ENCODE data around the gene MEGF11.
"Not testable (repeated sequence)": the region's sequence is repeated elsewhere in the genome, so short reads cannot be mapped to it uniquely, and the experiment has no call there.

The MEGF11 gene

GRCh38 chr15:66017000-66017399 lies 236.6 kb downstream of the MEGF11 start:
- 82 to 85% methylated on average over 7 of the region's 7 CpGs for WGBS, 2 experiments
- Histone ChIP-seq H3K4me1 (ENCODE audit: control insufficient read depth, insufficient read depth, low read length) (peaks cover 15% of the 10 kb centered on the region), H3K9me3 (ENCODE audit: control insufficient read depth, low read length) (no peaks in the 10 kb centered on the region), H3K36me3 (ENCODE audit: control insufficient read depth, insufficient read depth, low read length) (no peaks in the 10 kb centered on the region), H3K27ac (ENCODE audit: insufficient read depth, low read depth, low read length, poor library complexity, severe bottlenecking) (no peak overlapping the region), H3K27me3 (ENCODE audit: control insufficient read depth, insufficient read depth, low read length, poor library complexity, severe bottlenecking) (no peaks in the 10 kb centered on the region), H3K4me3 (ENCODE audit: insufficient read depth, low read depth, low read length) (no peak overlapping the region)

- Histone ChIP-seq H3K36me3 (ENCODE audit: control insufficient read depth, insufficient read depth, low read length) (no peaks in the 10 kb centered on the region), H3K4me1 (ENCODE audit: control insufficient read depth, insufficient read depth, low read length) (peaks cover 15% of the 10 kb centered on the region), H3K9me3 (ENCODE audit: control insufficient read depth, low read length) (no peaks in the 10 kb centered on the region), H3K4me3 (ENCODE audit: insufficient read depth, low read depth, low read length) (no peak overlapping the region), H3K27me3 (ENCODE audit: control insufficient read depth, insufficient read depth, low read length, poor library complexity, severe bottlenecking) (no peaks in the 10 kb centered on the region), H3K27ac (ENCODE audit: insufficient read depth, low read depth, low read length, poor library complexity, severe bottlenecking) (no peak overlapping the region)
- WGBS, 2 experiments: 73 to 90% methylated on average over 5 of the region's 5 CpGs
Observed at GRCh38 chr15:66016199-66016598, 237.4 kb downstream of the MEGF11 start.

DNA sequence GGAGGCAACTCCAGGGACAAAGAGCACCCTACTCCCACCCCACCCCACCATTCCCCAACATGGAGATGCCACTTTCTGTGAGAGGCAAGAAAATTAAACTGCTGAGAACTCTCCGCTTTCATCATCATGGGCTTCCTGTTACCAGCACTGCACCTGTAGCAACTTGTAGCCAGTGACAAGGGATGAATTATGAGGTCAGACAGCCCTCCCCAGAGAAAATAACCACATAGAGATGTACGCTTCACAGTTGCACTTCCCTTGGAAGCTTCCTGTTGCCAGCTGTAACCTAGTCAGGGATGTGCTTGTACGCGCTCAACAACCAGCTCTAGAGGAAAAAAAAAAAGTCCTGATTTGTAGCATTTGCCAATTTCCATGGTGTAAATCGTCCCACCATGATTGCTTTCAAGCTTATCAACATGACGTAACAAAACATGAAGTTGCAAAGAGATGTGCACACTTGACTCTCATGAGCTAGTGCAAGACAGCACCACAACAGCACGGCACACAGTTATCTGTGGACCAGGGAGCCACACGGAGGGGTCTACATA lies 238.8 kb downstream of the MEGF11 start:
- Histone ChIP-seq H3K27ac (ENCODE audit: insufficient read depth, low read depth, low read length, poor library complexity, severe bottlenecking) (no peak overlapping the region), H3K4me1 (ENCODE audit: control insufficient read depth, insufficient read depth, low read length) (peaks cover 15% of the 10 kb centered on the region), H3K27me3 (ENCODE audit: control insufficient read depth, insufficient read depth, low read length, poor library complexity, severe bottlenecking) (no peaks in the 10 kb centered on the region), H3K9me3 (ENCODE audit: control insufficient read depth, low read length) (no peaks in the 10 kb centered on the region), H3K36me3 (ENCODE audit: control insufficient read depth, insufficient read depth, low read length) (no peaks in the 10 kb centered on the region), H3K4me3 (ENCODE audit: insufficient read depth, low read depth, low read length) (no peak overlapping the region)
- 91 to 94% methylated on average over 8 of the region's 8 CpGs for WGBS, 2 experiments

- WGBS, 2 experiments: 93 to 94% methylated on average over 5 of the region's 5 CpGs
- Histone ChIP-seq H3K27ac (ENCODE audit: insufficient read depth, low read depth, low read length, poor library complexity, severe bottlenecking) (no peak overlapping the region), H3K9me3 (ENCODE audit: control insufficient read depth, low read length) (no peaks in the 10 kb centered on the region), H3K36me3 (ENCODE audit: control insufficient read depth, insufficient read depth, low read length) (no peaks in the 10 kb centered on the region), H3K27me3 (ENCODE audit: control insufficient read depth, insufficient read depth, low read length, poor library complexity, severe bottlenecking) (no peaks in the 10 kb centered on the region), H3K4me1 (ENCODE audit: control insufficient read depth, insufficient read depth, low read length) (peaks cover 9% of the 10 kb centered on the region), H3K4me3 (ENCODE audit: insufficient read depth, low read depth, low read length) (no peak overlapping the region)
Observed at GRCh38 chr15:66014022-66014421, 239.5 kb downstream of the MEGF11 start.

DNA sequence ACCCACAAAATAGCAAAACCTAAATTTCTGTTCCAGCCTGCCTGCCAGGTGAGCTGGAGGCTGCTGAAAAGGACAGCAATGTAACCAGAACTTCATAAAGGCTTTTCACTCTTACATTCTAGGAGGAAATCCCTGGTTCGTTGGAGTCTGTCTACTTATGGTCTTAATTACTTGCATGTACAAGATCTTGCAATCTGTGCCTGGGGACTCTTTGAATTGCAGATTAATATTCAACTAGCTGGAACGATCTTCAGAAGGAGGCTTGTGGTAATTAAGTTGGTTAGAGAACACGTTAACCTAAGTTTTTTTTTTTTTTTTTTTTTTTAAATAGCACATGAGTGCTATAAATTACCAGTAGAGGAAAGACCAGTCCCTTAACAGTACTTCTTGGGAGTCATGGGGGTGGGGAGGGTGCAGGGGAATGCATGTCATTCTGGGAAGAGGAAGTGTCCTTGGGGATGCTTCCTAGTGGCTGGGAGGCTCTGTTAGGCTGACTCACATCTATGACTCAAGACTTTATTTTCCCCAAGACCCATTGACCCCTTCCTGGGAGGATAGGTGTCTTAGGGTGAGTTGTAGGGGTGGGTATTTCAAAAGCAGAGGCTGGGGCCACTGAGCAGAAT lies 244.5 kb downstream of the MEGF11 start:
- no peak overlapping the region for H3K27ac ChIP-seq (ENCODE audit: insufficient read depth, low read depth, low read length, poor library complexity, severe bottlenecking)
- no peaks in the 10 kb centered on the region for H3K9me3 ChIP-seq (ENCODE audit: control insufficient read depth, low read length)
- 74 to 80% methylated on average over 3 of the region's 3 CpGs for WGBS, 2 experiments
- no peaks in the 10 kb centered on the region for H3K4me1 ChIP-seq (ENCODE audit: control insufficient read depth, insufficient read depth, low read length)
- no peak overlapping the region for H3K4me3 ChIP-seq (ENCODE audit: insufficient read depth, low read depth, low read length)
- H3K36me3 ChIP-seq (ENCODE audit: control insufficient read depth, insufficient read depth, low read length): no peaks in the 10 kb centered on the region
- H3K27me3 ChIP-seq (ENCODE audit: control insufficient read depth, insufficient read depth, low read length, poor library complexity, severe bottlenecking): no peaks in the 10 kb centered on the region

- H3K9me3 ChIP-seq (ENCODE audit: control insufficient read depth, low read length): no peaks in the 10 kb centered on the region
- H3K4me1 ChIP-seq (ENCODE audit: control insufficient read depth, insufficient read depth, low read length): no peaks in the 10 kb centered on the region
- no peak overlapping the region for H3K27ac ChIP-seq (ENCODE audit: insufficient read depth, low read depth, low read length, poor library complexity, severe bottlenecking)
- H3K36me3 ChIP-seq (ENCODE audit: control insufficient read depth, insufficient read depth, low read length): no peaks in the 10 kb centered on the region
- H3K27me3 ChIP-seq (ENCODE audit: control insufficient read depth, insufficient read depth, low read length, poor library complexity, severe bottlenecking): no peaks in the 10 kb centered on the region
- no peak overlapping the region for H3K4me3 ChIP-seq (ENCODE audit: insufficient read depth, low read depth, low read length)
Observed at GRCh38 chr15:66007663-66008262, 245.8 kb downstream of the MEGF11 start.

DNA sequence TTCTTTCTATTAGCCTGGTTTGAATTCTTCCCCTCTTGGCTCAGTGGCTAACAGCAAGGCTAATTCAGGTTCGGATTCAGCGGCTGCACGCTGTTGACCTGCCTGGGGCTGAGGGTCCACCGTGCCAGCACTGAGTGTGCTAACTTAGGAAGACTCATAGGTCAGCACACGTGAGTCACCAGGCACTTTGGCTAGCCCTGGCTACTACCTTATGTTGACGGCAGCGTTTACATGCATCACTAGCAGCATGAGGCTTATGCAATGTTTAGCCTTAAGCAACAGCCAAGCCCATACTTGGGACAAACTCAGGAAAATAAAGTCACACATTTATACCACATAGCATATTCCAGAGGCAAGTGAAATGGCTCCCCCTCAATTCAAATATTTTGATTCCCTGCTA lies 246.6 kb downstream of the MEGF11 start:
- Histone ChIP-seq H3K4me1 (ENCODE audit: control insufficient read depth, insufficient read depth, low read length) (peaks cover 4% of the 10 kb centered on the region), H3K27me3 (ENCODE audit: control insufficient read depth, insufficient read depth, low read length, poor library complexity, severe bottlenecking) (no peaks in the 10 kb centered on the region), H3K27ac (ENCODE audit: insufficient read depth, low read depth, low read length, poor library complexity, severe bottlenecking) (no peak overlapping the region), H3K36me3 (ENCODE audit: control insufficient read depth, insufficient read depth, low read length) (no peaks in the 10 kb centered on the region), H3K9me3 (ENCODE audit: control insufficient read depth, low read length) (no peaks in the 10 kb centered on the region), H3K4me3 (ENCODE audit: insufficient read depth, low read depth, low read length) (no peak overlapping the region)
- 73 to 76% methylated on average over 7 of the region's 7 CpGs for WGBS, 2 experiments

GRCh38 chr15:66004618-66005262 lies 248.8 kb downstream of the MEGF11 start:
- 53 to 60% methylated on average over 6 of the region's 6 CpGs for WGBS, 2 experiments
- H3K4me1 ChIP-seq (ENCODE audit: control insufficient read depth, insufficient read depth, low read length): peaks cover 11% of the 10 kb centered on the region
- H3K27me3 ChIP-seq (ENCODE audit: control insufficient read depth, insufficient read depth, low read length, poor library complexity, severe bottlenecking): no peaks in the 10 kb centered on the region
- H3K36me3 ChIP-seq (ENCODE audit: control insufficient read depth, insufficient read depth, low read length): no peaks in the 10 kb centered on the region
- no peak overlapping the region for H3K4me3 ChIP-seq (ENCODE audit: insufficient read depth, low read depth, low read length)
- H3K9me3 ChIP-seq (ENCODE audit: control insufficient read depth, low read length): no peaks in the 10 kb centered on the region
- H3K27ac ChIP-seq (ENCODE audit: insufficient read depth, low read depth, low read length, poor library complexity, severe bottlenecking): no peak overlapping the region

- WGBS, 2 experiments: 93% methylated on average over 4 of the region's 4 CpGs
- H3K4me1 ChIP-seq (ENCODE audit: control insufficient read depth, insufficient read depth, low read length): peaks cover 18% of the 10 kb centered on the region
- not testable (repeated sequence) for H3K36me3 ChIP-seq (ENCODE audit: control insufficient read depth, insufficient read depth, low read length); H3K27ac ChIP-seq (ENCODE audit: insufficient read depth, low read depth, low read length, poor library complexity, severe bottlenecking); H3K9me3 ChIP-seq (ENCODE audit: control insufficient read depth, low read length); H3K4me3 ChIP-seq (ENCODE audit: insufficient read depth, low read depth, low read length); H3K27me3 ChIP-seq (ENCODE audit: control insufficient read depth, insufficient read depth, low read length, poor library complexity, severe bottlenecking)
Observed at GRCh38 chr15:66003129-66003528, 250.4 kb downstream of the MEGF11 start.

- 35 to 45% methylated on average over 8 of the region's 8 CpGs for WGBS, 2 experiments
- no peaks in the 10 kb centered on the region for H3K36me3 ChIP-seq (ENCODE audit: control insufficient read depth, insufficient read depth, low read length)
- no peak overlapping the region for H3K27ac ChIP-seq (ENCODE audit: insufficient read depth, low read depth, low read length, poor library complexity, severe bottlenecking)
- no peak overlapping the region for H3K4me3 ChIP-seq (ENCODE audit: insufficient read depth, low read depth, low read length)
- H3K4me1 ChIP-seq (ENCODE audit: control insufficient read depth, insufficient read depth, low read length): peaks cover 21% of the 10 kb centered on the region
- no peaks in the 10 kb centered on the region for H3K9me3 ChIP-seq (ENCODE audit: control insufficient read depth, low read length)
- no peaks in the 10 kb centered on the region for H3K27me3 ChIP-seq (ENCODE audit: control insufficient read depth, insufficient read depth, low read length, poor library complexity, severe bottlenecking)
Observed at GRCh38 chr15:66001717-66002426, 251.7 kb downstream of the MEGF11 start.
